ENCODE measurements around the gene SNX9. TPM values are rescaled to one million over a fixed set of nuclear protein-coding genes. Genes with fewer than 3 reads are reported as not detected.

SNX9 gene
- total and polyA plus RNA-seq, 7 donors, result 18.4 to 30.7 (median 26.5) TPM

GRCh38 chr6:157877573-157878438, 54.8 kb downstream of the SNX9 start:
- ATAC-seq (no peak), DNase-seq (no peak)
- TF ChIP-seq, protein P1, sequence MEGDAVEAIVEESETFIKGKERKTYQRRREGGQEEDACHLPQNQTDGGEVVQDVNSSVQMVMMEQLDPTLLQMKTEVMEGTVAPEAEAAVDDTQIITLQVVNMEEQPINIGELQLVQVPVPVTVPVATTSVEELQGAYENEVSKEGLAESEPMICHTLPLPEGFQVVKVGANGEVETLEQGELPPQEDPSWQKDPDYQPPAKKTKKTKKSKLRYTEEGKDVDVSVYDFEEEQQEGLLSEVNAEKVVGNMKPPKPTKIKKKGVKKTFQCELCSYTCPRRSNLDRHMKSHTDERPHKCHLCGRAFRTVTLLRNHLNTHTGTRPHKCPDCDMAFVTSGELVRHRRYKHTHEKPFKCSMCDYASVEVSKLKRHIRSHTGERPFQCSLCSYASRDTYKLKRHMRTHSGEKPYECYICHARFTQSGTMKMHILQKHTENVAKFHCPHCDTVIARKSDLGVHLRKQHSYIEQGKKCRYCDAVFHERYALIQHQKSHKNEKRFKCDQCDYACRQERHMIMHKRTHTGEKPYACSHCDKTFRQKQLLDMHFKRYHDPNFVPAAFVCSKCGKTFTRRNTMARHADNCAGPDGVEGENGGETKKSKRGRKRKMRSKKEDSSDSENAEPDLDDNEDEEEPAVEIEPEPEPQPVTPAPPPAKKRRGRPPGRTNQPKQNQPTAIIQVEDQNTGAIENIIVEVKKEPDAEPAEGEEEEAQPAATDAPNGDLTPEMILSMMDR (IDR thresholded peaks at IDR 0.05), result no peak
- no peaks in the 10 kb centered on the region for H3K4me1 ChIP-seq
- H3K27ac ChIP-seq, result no peak overlapping the region
- H3K4me3 ChIP-seq, result no peak overlapping the region
- peaks cover 5 to 58% of the 10 kb centered on the region in 2 donors for H3K36me3 ChIP-seq (ENCODE audit: insufficient read depth in 1 of 2, low read depth in 1 of 2)
- WGBS, 3 donors, result 86 to 89% (median 88%) methylated on average over 7 of the region's 7 CpGs
- no peaks in the 10 kb centered on the region for H3K27me3 ChIP-seq (ENCODE audit: insufficient read depth in 3 of 3, low read length in 2 of 3)
- intact Hi-C loops (cut with DNase I), result loop anchor here in 1 of 2 donors (10.0 kb wide), 1 partner anchor 53 kb away; the partner anchor contains the start of gene SNX9
- H3K9me3 ChIP-seq, result no peaks in the 10 kb centered on the region

DNA sequence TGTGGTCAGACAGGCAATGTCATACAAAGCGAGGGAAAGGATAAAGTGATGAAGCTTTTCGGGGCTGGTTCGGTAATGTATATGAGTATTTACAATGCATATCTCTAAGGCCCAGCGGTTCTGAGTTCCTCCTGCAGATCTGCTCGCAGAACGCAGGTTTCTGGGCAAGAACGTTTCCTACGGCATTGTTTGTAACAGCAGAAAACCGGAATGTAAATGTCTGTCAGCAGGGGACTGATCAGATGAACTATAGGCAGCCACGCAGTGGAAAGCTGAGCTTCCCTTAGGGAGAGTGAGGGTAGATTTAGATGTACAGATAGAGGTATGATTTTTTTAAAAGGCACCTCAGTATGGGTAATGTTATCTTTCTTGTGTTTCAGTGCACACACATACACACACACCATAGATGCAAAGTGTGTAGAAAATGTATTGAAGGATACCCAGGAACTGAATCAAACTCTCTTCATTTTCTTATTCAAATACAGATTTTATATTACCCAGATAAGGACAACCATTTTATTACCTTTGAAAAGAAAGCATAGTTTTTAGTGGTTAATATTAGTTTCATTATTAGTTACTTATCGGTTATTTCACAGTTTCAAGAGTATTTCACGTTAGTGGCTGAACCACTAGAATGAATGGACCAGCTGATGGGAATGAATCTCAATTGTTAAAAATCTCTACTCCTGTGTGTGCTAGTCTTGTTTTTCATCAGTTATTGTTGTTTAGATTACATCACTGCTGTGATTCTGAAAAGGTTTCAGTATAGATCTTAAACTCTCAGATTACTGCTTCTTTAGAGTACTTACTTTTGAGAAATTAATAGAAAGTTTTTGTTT, 56.2 kb downstream of the SNX9 start:
- ATAC-seq (no peak), DNase-seq (no peak)
- H3K27me3 ChIP-seq (ENCODE audit: insufficient read depth in 3 of 3, low read length in 2 of 3), result no peaks in the 10 kb centered on the region
- TF ChIP-seq, protein P1 (IDR thresholded peaks at IDR 0.05), result no peak
- no peak overlapping the region for H3K27ac ChIP-seq
- no peak overlapping the region for H3K4me3 ChIP-seq
- H3K36me3 ChIP-seq (ENCODE audit: insufficient read depth in 1 of 2, low read depth in 1 of 2), result peaks cover 7 to 63% of the 10 kb centered on the region in 2 donors
- H3K4me1 ChIP-seq, result no peaks in the 10 kb centered on the region
- intact Hi-C loops (cut with DNase I), result loop anchor here in 1 of 2 donors (10.0 kb wide), 1 partner anchor 54 kb away; the partner anchor contains the start of gene SNX9
- no peaks in the 10 kb centered on the region for H3K9me3 ChIP-seq
- 89 to 90% (median 89%) methylated on average over 12 of the region's 12 CpGs for WGBS, 3 donors

DNA sequence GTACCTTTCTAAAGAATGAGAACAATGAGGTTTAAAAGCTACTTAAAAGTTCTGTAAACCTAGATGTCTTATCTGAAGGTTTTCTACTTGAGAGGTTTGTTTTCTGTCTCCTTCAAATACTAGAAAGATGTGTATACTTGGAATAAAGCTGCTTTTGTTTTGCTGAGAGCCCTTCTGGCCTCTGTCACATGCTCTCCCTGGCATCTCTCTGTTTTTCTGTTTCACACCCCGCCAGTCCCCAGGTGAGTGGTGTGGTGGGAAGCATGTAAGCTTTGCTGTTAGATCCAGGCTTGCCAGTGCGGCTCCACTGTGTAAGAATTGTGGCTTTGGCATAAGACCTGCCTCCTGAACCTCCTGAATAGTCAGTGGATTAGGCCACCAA, 56.8 kb downstream of the SNX9 start:
- TF ChIP-seq, protein P1 (IDR thresholded peaks at IDR 0.05), result no peak
- ATAC-seq, result no peak
- Histone ChIP-seq H3K9me3 (no peaks in the 10 kb centered on the region), H3K4me3 (no peak overlapping the region), H3K27me3 (ENCODE audit: insufficient read depth in 3 of 3, low read length in 2 of 3) (no peaks in the 10 kb centered on the region), H3K4me1 (no peaks in the 10 kb centered on the region), H3K36me3 (ENCODE audit: insufficient read depth in 1 of 2, low read depth in 1 of 2) (peaks cover 7 to 59% of the 10 kb centered on the region in 2 donors), H3K27ac (no peak overlapping the region)
- intact Hi-C loops (cut with DNase I), result loop anchor here in 1 of 2 donors (10.0 kb wide), 1 partner anchor 55 kb away; the partner anchor contains the start of gene SNX9
- 94 to 100% (median 99%) methylated on average over 2 of the region's 2 CpGs for WGBS, 3 donors
- no peak for DNase-seq

DNA sequence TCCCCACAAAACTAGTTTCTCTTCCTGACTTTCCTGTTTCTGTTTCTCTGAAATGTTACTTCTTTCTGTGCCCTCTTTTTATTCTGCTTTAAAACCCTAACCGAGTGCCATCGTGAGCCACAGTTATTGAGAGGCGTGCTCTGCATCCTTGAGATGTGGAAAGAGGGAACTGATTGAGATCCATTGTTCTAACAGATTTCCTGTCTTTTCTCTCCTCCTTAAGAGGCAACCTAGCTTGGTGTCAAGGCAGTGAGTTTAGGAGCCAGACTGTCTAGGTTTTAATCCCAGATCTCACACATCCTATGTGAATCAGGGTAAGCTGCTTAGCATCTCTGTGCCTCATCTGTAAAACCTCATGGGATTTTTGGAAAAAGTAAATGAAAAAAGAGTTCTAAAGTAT, 57.5 kb downstream of the SNX9 start:
- no peak overlapping the region for H3K4me3 ChIP-seq
- H3K27me3 ChIP-seq (ENCODE audit: insufficient read depth in 3 of 3, low read length in 2 of 3), result no peaks in the 10 kb centered on the region
- TF ChIP-seq, protein P1 (IDR thresholded peaks at IDR 0.05), result no peak
- intact Hi-C loops (cut with DNase I), result no loop called here
- DNase-seq, result no peak
- H3K27ac ChIP-seq, result no peak overlapping the region
- peaks cover 3 to 56% of the 10 kb centered on the region in 2 donors for H3K36me3 ChIP-seq (ENCODE audit: insufficient read depth in 1 of 2, low read depth in 1 of 2)
- no peaks in the 10 kb centered on the region for H3K9me3 ChIP-seq
- no peak for ATAC-seq
- WGBS, 3 donors, result 82 to 90% (median 89%) methylated on average over 3 of the region's 3 CpGs
- H3K4me1 ChIP-seq, result no peaks in the 10 kb centered on the region

Data from psoas muscle (tissue), 8 donors.